KOPT-K1 (cell line): Measurements from ENCODE around the gene RBMY1F.
"Not testable (repeated sequence)": the region's sequence is repeated elsewhere in the genome, so short reads cannot be mapped to it uniquely, and the experiment has no call there.

Source experiments
- H3K27ac ChIP-seq: fragments of 200-600 bp; sonication (generic); 2 replicates; pipeline ENCODE4 v1.5.1; 2016; ENCODE audit warnings: antibody characterized with exemption, mild to moderate bottlenecking, low read depth, low read length; ENCODE audit not compliant: poor library complexity, severe bottlenecking
- H3K36me3 ChIP-seq: fragments of 200-600 bp; sonication (generic); 2 replicates; pipeline ENCODE4 v1.5.1; 2017; ENCODE audit warnings: antibody characterized with exemption, mild to moderate bottlenecking, low read length, moderate library complexity; ENCODE audit not compliant: insufficient read depth
- H3K9me3 ChIP-seq: fragments of 200-600 bp; sonication (generic); 2 replicates; pipeline ENCODE4 v1.5.1; 2017; ENCODE audit warnings: antibody characterized with exemption, low read length, mild to moderate bottlenecking; ENCODE audit not compliant: insufficient read depth, poor library complexity, severe bottlenecking

Gene RBMY1F

DNA sequence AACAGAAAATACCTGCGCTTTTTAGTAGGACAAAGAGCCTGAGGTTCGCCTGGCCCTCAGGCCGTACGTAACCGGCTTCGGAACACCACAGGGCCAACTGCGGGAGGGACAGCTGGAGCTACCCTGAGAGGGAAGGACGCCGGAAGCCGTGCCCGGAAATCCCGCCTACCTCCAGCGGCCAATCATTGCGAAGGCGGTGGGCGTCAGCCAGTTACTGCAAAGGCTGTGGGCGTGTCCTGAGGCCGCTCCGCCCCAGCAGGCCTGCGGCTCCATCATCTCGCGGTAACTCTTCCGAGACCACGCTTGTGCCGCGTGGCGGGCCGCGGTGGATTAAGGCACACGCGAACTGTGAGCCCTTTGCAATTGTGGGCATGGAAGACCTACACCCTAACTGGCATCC, at the start of gene RBMY1F:
RBMY1F (minus strand) TSS at position 101 of the 400 bp plus-strand sequence. CDS start 1,954 bp downstream, outside the sequence.
- H3K36me3 ChIP-seq, H3K27ac ChIP-seq, H3K9me3 ChIP-seq: not testable (repeated sequence)

DNA sequence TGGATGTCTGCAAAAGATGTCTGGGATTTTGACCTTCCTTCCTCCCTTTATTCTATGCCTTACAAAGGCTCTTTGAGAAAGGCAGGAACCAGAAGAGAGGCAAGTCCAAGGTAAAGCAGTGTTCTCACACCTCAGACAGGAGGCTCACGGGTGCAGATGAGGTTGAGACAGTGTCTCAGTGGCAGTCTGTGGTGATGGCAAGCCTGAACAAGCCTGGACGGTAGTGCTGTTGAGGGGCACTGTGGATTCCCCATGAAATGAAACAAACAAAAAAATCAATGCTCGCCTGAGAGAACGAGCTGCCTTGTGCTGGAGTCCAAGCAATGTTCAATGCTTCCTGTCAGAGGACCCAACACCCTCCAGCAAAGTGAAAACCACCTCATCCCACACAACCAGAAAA, 31.6 kb downstream of the RBMY1F start:
- not testable (repeated sequence) for H3K9me3 ChIP-seq, H3K36me3 ChIP-seq, H3K27ac ChIP-seq

DNA sequence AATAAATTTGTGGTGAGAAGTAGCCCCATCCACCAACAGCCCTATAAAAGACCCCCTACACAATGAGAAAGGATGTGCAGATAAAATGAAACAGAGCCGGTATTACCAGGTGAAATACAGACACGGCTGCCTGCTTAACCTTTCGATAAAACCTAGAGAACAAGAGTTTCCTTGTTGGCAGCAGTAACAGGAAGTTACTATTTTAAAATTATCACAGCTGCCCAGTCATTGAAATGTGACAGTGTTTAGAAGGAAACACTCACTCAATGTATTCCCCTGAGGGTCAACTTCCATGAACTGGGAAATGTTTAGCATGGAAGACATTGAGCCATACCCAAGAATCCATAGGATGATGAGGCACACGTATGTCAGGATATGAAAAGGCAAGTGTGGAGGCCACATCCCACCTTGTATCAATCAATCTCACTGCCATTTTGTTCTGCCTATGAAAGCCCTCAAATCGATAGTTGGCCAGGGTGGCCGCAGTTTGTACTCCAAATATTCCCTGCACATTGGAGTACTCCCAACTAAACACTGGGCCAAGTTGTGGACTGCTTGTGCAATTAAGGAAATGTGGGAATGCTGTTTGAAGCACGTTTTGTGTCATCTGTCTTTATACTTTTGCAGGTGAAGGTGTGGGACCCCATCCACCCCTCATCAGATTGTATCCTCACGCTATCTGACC, 41.6 kb downstream of the RBMY1F start:
- not testable (repeated sequence) for H3K9me3 ChIP-seq, H3K36me3 ChIP-seq, H3K27ac ChIP-seq

DNA sequence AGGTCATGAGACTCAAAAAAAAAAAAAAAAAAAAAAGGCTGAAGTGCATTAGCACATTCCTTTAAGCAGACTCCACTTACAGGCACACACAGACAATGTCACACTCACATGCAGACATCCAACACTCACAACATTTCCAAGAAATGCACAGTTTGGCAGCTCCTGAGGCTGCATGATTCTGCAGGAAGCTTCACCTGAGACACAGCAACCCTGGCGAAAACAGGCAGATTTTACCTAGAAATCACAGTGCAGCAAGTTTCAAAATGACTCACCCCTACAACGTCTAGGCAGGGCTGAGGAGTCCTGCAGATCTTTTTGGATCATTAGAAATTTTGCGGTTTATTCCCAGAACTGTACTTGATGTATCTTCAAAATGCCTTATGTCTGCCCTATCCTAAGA, 48.0 kb downstream of the RBMY1F start:
- not testable (repeated sequence) for H3K27ac ChIP-seq, H3K36me3 ChIP-seq

DNA sequence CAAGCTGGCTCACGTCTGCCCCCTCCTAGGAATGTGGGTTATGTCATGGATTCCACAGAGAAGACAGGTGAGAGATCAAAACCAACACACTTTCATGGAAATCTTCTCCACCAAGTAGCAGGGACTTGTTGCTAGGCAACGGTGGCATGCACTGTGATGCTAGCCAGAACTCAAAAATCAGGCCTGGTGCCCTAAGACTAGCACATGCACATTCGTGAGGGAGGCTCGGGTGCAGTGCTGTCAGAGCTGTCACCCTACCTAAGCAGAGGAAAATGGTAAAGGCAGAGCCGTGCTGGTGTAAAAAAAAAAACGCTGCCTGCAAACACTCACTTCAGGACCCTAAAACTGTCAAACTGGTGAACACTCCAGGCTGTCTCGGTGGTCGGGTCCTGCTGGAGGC, 52.2 kb downstream of the RBMY1F start:
- not testable (repeated sequence) for H3K9me3 ChIP-seq, H3K36me3 ChIP-seq, H3K27ac ChIP-seq

More for the DNA sequence above, 48.0 kb downstream of the RBMY1F start:
- not testable (repeated sequence) for H3K9me3 ChIP-seq
